Gastrocnemius medialis (tissue), 4 donors: ENCODE data around the gene WWOX.

Source experiments
- CTCF ChIP-seq, 5 experiments: fragments of 450-650 bp in 3 of 5; fragments of 200-600 bp in 2 of 5; sonication (generic) in 2 of 5; IDR thresholded peaks in 4 of 5; conservative IDR thresholded peaks in 1 of 5; 1 replicate in 4 of 5; 2 replicates in 1 of 5; pipeline ENCODE4 v1.5.1; 2016 to 2019; ENCODE audit warnings: antibody characterized with exemption in 5 of 5, mild to moderate bottlenecking in 3 of 5, moderate library complexity in 3 of 5
- POLR2A ChIP-seq, 2 donors: fragments of 450-650 bp; IDR thresholded peaks; one replicate each; pipeline ENCODE4 v1.6.1; 2017; ENCODE audit warnings: antibody characterized with exemption in 2 of 2, mild to moderate bottlenecking in 2 of 2, moderate library complexity in 2 of 2

- TF ChIP-seq CTCF (IDR thresholded peaks at IDR 0.05 in 4 of 5, conservative IDR thresholded peaks at IDR 0.05 in 1 of 5), result no peak
- no peak for TF ChIP-seq POLR2A (IDR thresholded peaks at IDR 0.05)
These were observed 277.9 kb downstream of the WWOX start for GRCh38 chr16:78377312-78377711.
